GM19193 (cell line): ENCODE results near the gene FCER2.

Source experiments
- POLR2A ChIP-seq: IDR thresholded peaks from 4 replicates; pipeline ENCODE4 v1.6.1; 2011; ENCODE audit not compliant: insufficient read depth, insufficient read length; ENCODE audit errors: extremely low read depth

Gene FCER2

DNA sequence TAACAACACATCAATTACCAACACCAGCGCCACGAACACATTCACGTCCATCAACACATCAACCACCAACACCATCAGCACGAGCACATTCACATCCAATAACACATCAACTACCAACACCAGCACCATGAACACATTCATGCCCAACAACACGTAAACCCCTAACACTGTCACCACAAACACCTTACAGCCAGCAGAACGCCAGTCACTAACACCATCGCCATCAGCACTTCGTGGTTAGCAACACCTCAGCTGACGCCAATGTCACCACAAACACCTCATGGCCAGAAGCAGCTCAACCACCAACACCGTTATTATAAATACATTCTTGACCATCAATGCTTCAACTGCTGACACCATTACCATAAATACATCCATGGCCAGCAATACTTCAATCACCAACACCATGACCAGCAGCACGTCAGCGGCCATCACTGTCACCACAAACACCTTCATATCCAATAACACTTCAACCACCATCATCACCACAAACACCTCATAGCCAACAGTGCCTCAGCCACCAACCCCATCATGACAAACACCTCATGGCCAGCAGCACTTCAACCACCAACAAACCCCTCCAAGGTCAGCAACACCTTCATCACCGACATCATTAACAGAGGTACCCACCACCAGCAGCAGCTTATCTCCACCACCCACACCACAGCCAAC lies 9.4 kb downstream of the FCER2 start:
- TF ChIP-seq POLR2A, result no peak

DNA sequence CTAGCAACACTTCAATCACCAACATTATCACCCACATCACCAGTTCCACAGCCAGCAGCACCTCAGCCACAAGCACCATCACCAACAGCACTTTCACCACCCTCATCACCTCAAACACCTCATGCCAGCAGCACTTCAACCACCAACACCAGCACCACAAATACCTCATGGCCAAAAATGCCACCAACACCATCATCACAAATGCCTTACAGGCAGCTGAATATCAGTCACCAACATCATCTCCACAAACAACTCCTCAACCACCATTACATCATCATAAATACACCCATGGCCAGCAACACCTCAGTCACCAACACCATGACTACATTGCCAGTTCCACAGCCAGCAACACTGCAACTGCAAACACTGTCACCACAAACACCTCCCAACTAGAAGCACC lies 10.4 kb downstream of the FCER2 start:
- no peak for TF ChIP-seq POLR2A

DNA sequence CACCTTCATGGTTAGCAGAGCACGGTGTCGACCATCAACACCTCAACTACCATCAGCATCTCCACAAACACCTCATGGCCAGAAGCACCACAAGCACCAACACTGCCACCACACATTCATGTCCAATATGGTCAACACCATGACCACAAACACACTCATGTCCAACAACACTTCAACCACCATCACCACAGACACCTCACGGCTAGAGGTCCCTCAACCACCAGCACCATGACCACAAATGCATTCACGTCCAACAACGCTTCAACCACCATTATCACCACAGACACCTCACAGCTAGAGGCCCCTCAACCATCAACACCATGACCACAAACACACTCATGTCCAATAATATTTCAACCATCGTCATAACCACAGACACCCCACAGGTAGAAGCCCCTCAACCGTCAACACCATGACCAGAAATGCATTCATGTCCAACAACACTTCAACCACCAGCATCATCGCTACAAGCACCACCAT lies 11.1 kb downstream of the FCER2 start:
- no peak for TF ChIP-seq POLR2A

DNA sequence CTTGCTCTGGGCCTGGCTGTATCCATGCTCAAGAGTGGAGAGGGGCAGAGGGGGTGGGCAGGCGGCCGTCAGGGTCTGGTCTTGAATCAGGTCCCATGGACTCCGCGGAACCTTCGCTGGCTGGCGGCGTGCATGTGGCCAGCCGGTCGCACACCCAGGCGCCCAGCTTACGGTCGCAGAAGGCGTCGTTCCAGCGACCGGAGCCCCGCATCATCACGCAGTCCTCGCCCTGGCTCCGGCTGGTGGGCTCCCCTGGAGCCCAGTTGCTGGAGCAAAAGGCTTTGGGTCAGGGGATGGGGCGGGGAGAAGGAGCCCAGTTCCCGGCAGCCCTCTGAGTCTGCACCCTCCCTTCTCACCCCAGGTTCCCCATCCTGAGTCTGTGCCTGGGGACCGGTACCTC lies 12.8 kb downstream of the FCER2 start:
- TF ChIP-seq POLR2A, result no peak

DNA sequence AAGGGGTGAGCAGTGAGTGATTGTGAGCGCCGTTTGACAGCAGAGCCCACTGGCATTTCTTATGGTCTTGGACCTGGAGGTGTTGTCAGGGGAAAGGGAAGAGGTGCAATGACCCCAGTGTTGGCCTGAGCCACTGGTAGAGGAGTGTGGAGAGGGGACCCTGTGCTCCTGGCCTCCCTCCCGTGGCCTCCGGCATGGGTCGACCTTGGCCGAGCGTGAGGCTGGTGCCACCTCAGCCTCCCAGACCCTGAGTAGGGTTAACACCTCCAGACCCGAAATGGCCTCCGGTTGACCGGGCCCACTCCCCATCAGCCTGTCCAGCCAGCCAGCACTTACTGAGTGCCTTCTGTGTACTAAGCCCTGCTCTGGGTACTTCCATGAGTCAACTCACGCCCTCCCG lies 14.8 kb downstream of the FCER2 start:
- no peak for TF ChIP-seq POLR2A

DNA sequence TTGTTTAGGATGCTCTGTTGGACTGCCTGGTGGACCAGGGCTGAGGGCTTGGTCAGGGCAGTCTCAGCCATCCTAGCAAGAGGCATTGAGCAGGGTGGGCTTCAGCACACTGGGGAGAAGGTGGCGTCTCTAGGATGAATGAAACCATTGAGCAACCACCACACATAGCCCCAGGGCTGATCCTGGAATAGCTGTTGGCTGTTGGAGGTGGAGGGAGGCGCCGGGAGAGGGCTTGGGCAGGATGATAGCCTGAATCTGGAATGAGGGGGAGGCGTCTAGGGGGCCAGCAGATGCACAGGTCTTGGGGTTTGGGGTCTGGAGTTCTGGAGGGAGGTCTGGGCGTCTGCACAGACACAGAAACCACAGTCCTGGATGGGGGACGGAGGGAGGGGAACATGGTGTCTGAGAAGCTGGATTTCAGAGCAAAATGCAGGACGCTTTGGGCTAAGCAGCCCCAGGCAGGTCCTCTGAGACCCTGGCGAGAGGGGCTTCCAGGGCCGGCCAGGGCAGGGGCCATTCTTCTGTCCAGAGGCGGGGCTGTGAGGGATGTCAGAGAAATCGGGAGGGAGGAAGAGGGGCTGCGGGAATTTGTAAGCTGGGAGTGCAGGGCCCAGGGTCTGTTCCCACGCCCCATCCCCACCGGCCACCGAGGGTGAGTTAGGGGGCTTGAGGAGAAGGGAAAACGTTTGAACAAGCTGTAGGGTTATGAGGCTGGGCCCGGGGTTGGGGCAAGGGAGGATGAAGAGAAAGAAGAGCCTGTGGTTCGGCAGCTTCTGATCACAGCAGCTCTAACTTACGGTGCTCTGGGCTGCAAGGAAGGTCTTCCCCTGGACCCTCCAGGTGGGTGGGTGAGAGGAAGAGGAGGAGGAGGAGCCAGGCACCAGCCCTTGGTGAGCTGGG lies 16.1 kb downstream of the FCER2 start:
- TF ChIP-seq POLR2A, result peak; percentile 32

DNA sequence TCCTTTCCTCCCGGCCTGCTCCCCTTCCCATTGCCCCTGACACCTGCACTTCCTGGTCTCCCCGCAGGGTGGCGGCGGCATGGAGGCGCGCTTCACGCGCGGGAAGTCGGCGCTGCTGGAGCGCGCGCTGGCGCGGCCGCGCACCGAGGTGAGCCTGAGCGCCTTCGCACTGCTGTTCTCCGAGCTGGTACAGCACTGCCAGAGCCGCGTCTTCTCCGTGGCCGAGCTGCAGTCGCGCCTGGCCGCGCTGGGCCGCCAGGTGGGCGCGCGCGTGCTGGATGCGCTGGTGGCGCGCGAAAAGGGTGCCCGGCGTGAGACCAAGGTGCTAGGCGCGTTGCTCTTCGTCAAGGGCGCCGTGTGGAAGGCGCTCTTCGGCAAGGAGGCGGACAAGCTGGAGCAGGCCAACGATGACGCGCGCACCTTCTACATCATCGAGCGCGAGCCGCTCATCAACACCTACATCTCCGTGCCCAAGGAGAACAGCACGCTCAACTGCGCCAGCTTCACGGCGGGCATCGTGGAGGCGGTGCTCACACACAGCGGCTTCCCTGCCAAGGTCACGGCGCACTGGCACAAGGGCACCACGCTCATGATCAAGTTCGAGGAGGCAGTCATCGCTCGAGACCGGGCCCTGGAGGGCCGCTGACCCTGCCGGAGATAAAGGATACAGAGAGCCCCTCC lies 19.6 kb downstream of the FCER2 start:
- TF ChIP-seq POLR2A, result no peak

DNA sequence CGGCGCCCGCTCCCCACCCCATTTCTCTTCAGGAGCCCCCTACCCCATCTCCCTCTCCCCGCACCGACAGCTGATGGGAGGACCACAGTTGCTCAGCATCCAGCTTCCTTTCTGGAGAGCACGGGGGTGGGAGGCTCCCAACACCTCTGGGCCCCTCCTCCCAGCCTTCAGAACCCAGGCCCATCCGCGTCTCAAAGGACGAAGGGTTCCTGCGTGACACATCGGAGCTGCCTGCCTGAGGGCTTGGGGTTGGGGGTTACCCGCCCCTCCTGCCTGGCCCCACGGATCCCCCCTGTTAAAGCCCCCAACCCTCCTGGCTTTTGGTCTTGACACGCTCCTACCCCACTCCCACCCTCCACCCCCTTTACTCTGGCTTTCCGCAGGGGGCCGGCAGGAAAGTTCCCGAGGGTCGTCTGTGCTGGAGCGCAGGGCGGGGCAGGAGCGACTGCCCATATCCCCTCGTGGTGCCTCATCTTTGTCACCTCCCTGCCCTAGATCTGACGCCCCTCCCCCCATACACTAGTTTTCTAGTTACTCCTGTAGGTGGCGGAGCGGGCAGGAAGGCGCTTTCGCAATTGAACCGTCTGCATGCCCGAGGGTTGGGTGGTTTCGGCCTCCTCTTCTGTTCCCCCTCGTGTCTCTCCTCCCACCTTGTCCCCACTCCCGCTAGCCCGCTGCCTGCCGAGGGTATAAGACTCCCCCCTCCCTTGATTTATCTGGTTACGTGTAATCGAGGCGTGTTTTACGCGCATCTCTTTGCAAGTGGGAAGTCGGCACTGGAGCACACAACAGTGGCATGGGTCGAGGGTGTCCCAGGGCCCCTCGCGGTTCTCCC lies 20.4 kb downstream of the FCER2 start:
- TF ChIP-seq POLR2A, result peak; percentile 14

DNA sequence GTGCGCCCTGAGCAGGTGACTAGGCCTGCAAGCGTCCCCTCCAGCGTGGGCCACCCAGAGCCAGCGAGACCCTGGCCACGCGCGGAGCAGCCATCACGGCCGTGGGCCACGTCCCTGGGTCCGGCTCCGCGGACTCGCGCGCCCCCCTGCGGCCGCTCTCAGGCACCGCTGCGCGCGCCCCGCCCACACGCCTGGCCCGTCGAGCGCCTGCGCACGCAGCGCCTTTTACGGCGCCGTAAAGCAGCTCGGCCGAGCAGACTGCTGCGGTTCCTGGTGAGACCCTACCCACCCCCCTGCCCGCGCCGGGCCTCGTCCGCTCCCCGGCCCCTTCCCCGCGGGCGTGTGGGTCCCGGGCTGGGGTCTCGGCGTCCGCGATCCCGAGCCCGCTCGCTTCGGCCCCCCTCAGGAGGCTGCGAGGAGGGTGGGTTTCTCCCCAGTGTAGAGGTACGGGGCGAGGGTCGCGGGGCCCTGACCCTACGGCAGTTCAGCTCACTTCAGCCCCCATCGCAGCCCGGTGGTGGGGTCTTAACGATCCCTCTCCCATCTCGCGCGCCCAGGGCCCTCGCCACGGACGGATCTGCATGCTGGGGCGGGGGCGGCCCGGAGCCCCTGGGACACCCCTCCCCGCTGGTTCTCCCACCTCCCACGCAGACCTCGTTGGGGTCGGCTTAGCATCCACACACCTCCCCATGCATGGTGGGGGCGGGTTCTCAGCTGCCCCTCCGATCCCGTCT lies 21.2 kb downstream of the FCER2 start, which contains the start of gene TRAPPC5:
TSS of gene TRAPPC5 (plus strand) at position 228 of the 734 bp plus-strand sequence. CDS start 1,421 bp downstream, outside the sequence.
- peak; percentile 50 for TF ChIP-seq POLR2A

DNA sequence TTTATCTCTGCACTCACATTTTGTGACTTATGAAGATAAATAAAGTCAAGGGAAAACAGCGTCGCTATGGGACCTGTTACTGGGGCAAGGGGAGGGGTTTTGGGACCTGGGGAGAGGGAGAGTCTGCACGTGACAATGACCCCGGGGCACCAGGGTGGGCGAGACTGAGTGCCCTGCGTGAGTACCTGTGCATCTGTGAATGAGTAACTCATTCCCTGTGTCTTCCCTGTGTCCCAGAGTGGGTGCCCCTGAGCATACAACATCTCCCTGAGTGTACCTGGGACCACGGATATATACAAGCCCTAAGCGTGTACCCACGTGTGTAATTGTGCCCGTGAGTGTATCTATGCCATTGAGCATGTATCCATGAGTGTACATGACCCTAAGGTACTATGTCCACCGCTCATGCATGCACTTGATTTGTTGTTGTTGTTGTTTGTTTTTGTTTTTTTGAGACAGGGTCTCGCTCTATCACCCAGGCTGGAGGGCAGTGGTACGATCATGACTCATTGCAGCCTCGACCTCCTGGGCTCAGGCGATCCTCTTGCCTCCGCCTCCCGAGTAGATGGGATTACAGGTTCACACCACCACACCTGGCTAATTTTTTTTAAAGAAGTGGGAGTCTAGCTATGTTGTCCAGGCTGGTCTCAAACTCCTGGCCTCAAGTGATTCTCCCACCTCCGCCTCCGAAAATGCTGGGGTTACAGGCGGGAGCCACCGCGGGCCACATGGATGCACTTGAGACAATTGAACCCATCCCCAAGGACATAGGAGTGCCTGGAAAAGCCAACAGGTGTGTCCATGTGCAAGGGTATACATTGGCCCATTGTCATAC lies 21.9 kb downstream of the FCER2 start:
- no peak for TF ChIP-seq POLR2A

DNA sequence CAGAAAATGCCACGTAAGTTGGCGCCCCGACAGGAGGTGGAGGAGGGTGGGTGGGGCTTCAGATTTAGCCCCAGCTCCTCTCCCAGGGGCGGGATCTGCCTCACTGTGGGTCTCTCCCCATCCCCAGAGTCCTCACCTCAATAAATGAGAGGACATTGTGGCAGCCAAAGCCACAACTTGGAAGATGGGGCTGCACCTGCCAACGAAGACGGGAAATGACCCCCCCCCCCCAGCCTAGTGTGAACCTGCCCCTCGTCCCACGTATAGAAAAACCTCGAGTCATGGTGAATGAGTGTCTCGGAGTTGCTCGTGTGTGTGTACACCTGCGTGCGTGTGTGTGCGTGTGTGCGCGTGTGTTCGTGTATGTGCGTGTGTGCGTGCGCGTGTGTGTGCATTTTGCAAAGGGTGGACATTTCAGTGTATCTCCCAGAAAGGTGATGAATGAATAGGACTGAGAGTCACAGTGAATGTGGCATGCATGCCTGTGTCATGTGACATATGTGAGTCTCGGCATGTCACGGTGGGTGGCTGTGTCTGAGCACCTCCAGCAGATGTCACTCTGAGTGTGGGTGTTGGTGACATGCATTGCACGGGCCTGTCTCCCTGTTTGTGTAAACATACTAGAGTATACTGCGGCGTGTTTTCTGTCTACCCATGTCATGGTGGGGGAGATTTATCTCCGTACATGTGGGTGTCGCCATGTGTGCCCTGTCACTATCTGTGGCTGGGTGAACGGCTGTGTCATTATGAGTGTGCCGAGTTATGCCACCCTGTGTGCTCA lies 22.8 kb downstream of the FCER2 start:
- peak; percentile 11 for TF ChIP-seq POLR2A

DNA sequence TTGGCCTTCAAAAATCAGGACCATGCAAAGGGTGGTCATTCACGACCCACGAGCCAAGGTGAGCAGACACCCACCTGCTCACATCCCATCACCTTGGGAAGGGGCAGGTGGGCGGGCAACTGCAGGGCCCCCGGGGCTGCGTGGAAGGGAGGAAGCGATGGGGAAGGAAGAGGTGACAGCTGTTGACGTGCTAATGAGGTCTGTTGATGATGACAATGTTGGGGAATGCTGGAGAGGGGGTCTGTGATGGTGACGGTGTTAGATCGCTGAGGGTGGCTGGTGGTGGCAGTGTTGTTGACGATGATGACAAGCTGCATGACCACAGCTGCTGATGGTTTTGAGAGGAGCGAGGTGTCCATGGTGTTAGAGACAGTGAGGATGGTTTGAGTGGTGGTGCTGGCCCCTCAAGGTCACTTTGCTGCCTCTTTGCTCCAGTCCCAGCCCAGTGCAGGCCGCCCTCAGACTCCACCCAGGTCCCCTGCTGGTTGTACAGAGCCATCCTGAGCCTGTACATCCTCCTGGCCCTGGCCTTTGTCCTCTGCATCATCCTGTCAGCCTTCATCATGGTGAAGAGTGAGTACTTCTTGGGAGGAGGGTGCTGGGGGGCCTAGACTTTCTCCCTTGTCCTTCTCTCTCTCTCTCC lies 24.1 kb downstream of the FCER2 start:
- TF ChIP-seq POLR2A, result no peak
